ENCODE data around the gene TRPC4AP.

Gene TRPC4AP

DNA sequence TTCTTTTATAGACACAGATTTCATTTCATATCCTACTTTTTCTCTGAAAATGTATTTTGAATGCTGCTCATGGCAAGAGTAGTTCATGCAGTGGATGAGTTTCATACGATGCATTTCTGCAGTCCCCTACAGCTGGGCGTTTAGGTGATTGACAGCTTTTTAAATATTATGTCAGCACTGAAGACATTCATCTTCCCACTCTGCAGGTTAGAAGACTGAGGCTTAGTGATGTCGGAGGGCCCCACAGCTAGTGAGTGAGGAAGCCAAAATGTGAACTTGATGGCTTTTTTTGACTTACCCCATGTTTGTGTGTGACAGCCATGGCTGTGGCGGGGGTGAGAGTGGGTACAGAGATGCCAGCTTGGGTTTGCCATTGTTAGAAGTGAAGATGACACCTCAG lies 103.5 kb downstream of the TRPC4AP start:
- DNase-seq = no peak
- no peaks in the 10 kb centered on the region for H3K27me3 ChIP-seq (replicated peaks; ENCODE audit: control insufficient read depth, insufficient read depth, low read length, poor library complexity, severe bottlenecking)
- no peaks in the 10 kb centered on the region for H3K9me3 ChIP-seq (ENCODE audit: control insufficient read depth, low read length)
- no peaks in the 10 kb centered on the region for H3K4me1 ChIP-seq (ENCODE audit: control insufficient read depth, insufficient read depth, low read length, poor library complexity, severe bottlenecking)
- H3K4me3 ChIP-seq (ENCODE audit: insufficient read depth, low read depth, low read length, poor library complexity, severe bottlenecking) = no peak overlapping the region
- H3K36me3 ChIP-seq (ENCODE audit: control insufficient read depth, insufficient read depth, low read length) = peaks cover under 1% of the 10 kb centered on the region
- H3K27ac ChIP-seq (ENCODE audit: insufficient read depth, low read length, poor library complexity, severe bottlenecking) = no peak overlapping the region

- no peaks in the 10 kb centered on the region for H3K9me3 ChIP-seq (ENCODE audit: control insufficient read depth, low read length)
- H3K27me3 ChIP-seq (replicated peaks; ENCODE audit: control insufficient read depth, insufficient read depth, low read length, poor library complexity, severe bottlenecking) = no peaks in the 10 kb centered on the region
- H3K4me1 ChIP-seq (ENCODE audit: control insufficient read depth, insufficient read depth, low read length, poor library complexity, severe bottlenecking) = no peaks in the 10 kb centered on the region
- no peak overlapping the region for H3K27ac ChIP-seq (ENCODE audit: insufficient read depth, low read length, poor library complexity, severe bottlenecking)
- no peak for DNase-seq
- H3K36me3 ChIP-seq (ENCODE audit: control insufficient read depth, insufficient read depth, low read length) = no peaks in the 10 kb centered on the region
- no peak overlapping the region for H3K4me3 ChIP-seq (ENCODE audit: insufficient read depth, low read depth, low read length, poor library complexity, severe bottlenecking)
Observed at GRCh38 chr20:34988191-34988540, 104.4 kb downstream of the TRPC4AP start.

GRCh38 chr20:34987288-34988190 lies 105.1 kb downstream of the TRPC4AP start:
- H3K9me3 ChIP-seq (ENCODE audit: control insufficient read depth, low read length) = no peaks in the 10 kb centered on the region
- no peak for DNase-seq
- H3K36me3 ChIP-seq (ENCODE audit: control insufficient read depth, insufficient read depth, low read length) = no peaks in the 10 kb centered on the region
- no peaks in the 10 kb centered on the region for H3K27me3 ChIP-seq (replicated peaks; ENCODE audit: control insufficient read depth, insufficient read depth, low read length, poor library complexity, severe bottlenecking)
- H3K27ac ChIP-seq (ENCODE audit: insufficient read depth, low read length, poor library complexity, severe bottlenecking) = no peak overlapping the region
- H3K4me1 ChIP-seq (ENCODE audit: control insufficient read depth, insufficient read depth, low read length, poor library complexity, severe bottlenecking) = no peaks in the 10 kb centered on the region
- H3K4me3 ChIP-seq (ENCODE audit: insufficient read depth, low read depth, low read length, poor library complexity, severe bottlenecking) = no peak overlapping the region

DNA sequence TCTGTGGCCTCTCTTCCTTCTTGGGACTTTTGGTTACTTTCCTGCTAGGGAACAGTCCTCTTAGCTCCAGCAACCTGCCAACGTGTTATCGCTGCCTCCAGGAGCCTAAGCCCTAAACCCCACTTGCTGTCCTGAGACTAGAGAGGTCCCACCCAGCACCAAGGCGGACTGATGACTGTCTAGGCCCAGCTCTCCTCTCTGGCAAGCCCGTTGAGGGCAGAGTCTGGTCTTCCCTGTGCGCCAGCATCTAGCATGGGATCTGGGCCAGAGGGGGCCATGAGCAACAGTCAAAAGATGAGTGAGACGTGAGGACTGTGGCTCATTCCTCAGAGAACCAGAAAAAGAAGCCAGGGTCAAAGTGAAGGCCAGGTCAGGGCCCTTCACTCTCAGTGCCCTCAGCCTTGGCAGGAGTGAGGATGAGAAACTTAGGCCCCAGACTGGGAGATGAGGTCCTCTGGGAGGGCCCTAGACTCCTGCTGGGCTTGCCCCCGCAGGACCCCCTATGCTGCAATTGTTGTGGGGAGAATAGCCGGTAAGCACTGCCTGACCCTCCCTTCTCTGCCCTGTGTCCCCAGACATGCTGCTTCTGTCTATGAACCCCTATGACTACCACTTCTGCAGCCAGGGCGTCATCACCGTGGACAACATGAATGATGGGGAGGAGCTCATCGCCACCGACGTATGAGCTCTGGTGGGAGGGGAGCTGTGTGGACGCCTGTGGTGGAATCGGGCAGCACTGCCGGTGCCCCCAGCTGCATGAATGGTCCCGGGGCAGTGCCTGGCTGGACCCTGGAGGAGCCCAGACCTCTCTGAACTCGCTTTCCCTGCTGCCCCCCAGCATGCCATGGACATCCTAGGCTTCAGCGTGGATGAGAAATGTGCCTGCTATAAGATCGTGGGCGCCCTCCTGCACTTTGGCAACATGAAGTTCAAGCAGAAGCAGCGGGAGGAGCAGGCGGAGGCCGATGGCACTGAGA lies 106.0 kb downstream of the TRPC4AP start:
- H3K4me1 ChIP-seq (ENCODE audit: control insufficient read depth, insufficient read depth, low read length, poor library complexity, severe bottlenecking) = no peaks in the 10 kb centered on the region
- no peaks in the 10 kb centered on the region for H3K36me3 ChIP-seq (ENCODE audit: control insufficient read depth, insufficient read depth, low read length)
- DNase-seq = no peak
- no peaks in the 10 kb centered on the region for H3K9me3 ChIP-seq (ENCODE audit: control insufficient read depth, low read length)
- H3K27ac ChIP-seq (ENCODE audit: insufficient read depth, low read length, poor library complexity, severe bottlenecking) = no peak overlapping the region
- no peak overlapping the region for H3K4me3 ChIP-seq (ENCODE audit: insufficient read depth, low read depth, low read length, poor library complexity, severe bottlenecking)
- H3K27me3 ChIP-seq (replicated peaks; ENCODE audit: control insufficient read depth, insufficient read depth, low read length, poor library complexity, severe bottlenecking) = no peaks in the 10 kb centered on the region

DNA sequence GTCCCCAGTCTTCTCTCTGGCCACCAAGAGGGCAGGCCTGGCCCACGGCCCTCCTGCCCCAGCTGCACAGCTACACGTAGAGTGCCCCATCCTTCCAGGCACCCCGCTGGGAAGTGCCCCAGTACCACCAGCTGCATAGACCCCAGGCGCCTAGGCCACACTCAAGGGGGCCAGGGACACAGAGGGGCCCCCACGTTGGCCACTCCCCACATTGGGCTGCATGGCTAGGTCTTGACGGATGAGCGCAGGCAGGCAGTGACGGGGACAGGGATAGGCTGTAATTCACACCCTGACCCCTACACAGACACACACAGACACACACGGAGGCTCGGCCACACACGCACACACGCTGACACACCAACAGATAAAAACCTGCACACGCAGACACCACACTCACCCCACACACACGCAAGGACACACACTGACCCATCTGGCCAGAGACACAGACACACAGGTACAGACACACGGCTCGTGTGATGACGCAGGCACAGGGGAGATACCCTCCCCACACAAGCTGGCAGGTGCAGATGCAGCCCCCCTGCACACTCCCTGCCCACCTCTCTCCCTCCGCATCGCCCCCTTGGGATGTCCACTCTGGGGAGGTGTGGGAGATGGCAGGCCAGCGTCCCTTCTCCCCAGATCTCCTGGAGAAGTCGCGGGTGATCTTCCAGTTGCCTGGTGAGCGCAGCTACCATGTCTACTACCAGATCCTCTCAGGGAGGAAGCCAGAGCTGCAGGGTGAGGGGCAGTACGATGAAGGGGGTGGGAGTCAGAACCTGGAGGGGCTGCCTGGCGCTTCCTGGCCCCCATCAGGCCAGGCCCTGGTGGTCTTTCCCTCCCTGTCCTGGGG lies 106.9 kb downstream of the TRPC4AP start:
- Histone ChIP-seq H3K4me3 (ENCODE audit: insufficient read depth, low read depth, low read length, poor library complexity, severe bottlenecking) (no peak overlapping the region), H3K27me3 (replicated peaks; ENCODE audit: control insufficient read depth, insufficient read depth, low read length, poor library complexity, severe bottlenecking) (no peaks in the 10 kb centered on the region), H3K36me3 (ENCODE audit: control insufficient read depth, insufficient read depth, low read length) (no peaks in the 10 kb centered on the region), H3K4me1 (ENCODE audit: control insufficient read depth, insufficient read depth, low read length, poor library complexity, severe bottlenecking) (no peaks in the 10 kb centered on the region), H3K9me3 (ENCODE audit: control insufficient read depth, low read length) (no peaks in the 10 kb centered on the region), H3K27ac (ENCODE audit: insufficient read depth, low read length, poor library complexity, severe bottlenecking) (no peak overlapping the region)
- no peak for DNase-seq

DNA sequence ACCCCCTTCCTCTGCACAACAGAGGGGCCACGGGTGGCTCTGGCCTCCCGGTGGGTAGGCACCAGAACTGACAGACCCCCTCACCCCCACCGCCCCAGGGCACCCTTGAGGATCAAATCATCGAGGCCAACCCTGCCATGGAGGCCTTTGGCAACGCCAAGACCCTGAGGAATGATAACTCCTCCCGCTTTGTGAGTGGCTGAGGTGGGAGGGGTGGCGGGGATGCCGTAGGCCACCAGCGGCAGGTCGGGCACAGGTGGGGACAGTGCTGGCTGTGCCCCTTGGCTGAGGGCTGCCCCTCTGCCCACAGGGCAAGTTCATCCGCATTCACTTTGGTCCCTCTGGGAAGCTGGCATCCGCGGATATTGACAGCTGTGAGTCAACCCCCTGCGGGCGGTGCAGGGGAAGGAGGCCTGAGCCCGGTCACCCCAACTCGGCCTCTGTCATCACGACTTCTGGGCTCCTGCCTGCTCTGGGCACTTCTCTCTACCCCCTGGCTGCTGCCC lies 107.8 kb downstream of the TRPC4AP start:
- Histone ChIP-seq H3K27ac (ENCODE audit: insufficient read depth, low read length, poor library complexity, severe bottlenecking) (no peak overlapping the region), H3K4me1 (ENCODE audit: control insufficient read depth, insufficient read depth, low read length, poor library complexity, severe bottlenecking) (no peaks in the 10 kb centered on the region), H3K36me3 (ENCODE audit: control insufficient read depth, insufficient read depth, low read length) (no peaks in the 10 kb centered on the region), H3K9me3 (ENCODE audit: control insufficient read depth, low read length) (no peaks in the 10 kb centered on the region), H3K27me3 (replicated peaks; ENCODE audit: control insufficient read depth, insufficient read depth, low read length, poor library complexity, severe bottlenecking) (no peaks in the 10 kb centered on the region), H3K4me3 (ENCODE audit: insufficient read depth, low read depth, low read length, poor library complexity, severe bottlenecking) (no peak overlapping the region)
- no peak for DNase-seq

- H3K27ac ChIP-seq (ENCODE audit: insufficient read depth, low read length, poor library complexity, severe bottlenecking) = no peak overlapping the region
- H3K4me1 ChIP-seq (ENCODE audit: control insufficient read depth, insufficient read depth, low read length, poor library complexity, severe bottlenecking) = no peaks in the 10 kb centered on the region
- no peaks in the 10 kb centered on the region for H3K27me3 ChIP-seq (replicated peaks; ENCODE audit: control insufficient read depth, insufficient read depth, low read length, poor library complexity, severe bottlenecking)
- no peak for DNase-seq
- no peak overlapping the region for H3K4me3 ChIP-seq (ENCODE audit: insufficient read depth, low read depth, low read length, poor library complexity, severe bottlenecking)
- no peaks in the 10 kb centered on the region for H3K9me3 ChIP-seq (ENCODE audit: control insufficient read depth, low read length)
- H3K36me3 ChIP-seq (ENCODE audit: control insufficient read depth, insufficient read depth, low read length) = no peaks in the 10 kb centered on the region
Observed at GRCh38 chr20:34983995-34984735, 108.4 kb downstream of the TRPC4AP start.

- no peak overlapping the region for H3K4me3 ChIP-seq (ENCODE audit: insufficient read depth, low read depth, low read length, poor library complexity, severe bottlenecking)
- H3K27ac ChIP-seq (ENCODE audit: insufficient read depth, low read length, poor library complexity, severe bottlenecking) = no peak overlapping the region
- DNase-seq = no peak
- no peaks in the 10 kb centered on the region for H3K27me3 ChIP-seq (replicated peaks; ENCODE audit: control insufficient read depth, insufficient read depth, low read length, poor library complexity, severe bottlenecking)
- no peaks in the 10 kb centered on the region for H3K9me3 ChIP-seq (ENCODE audit: control insufficient read depth, low read length)
- H3K4me1 ChIP-seq (ENCODE audit: control insufficient read depth, insufficient read depth, low read length, poor library complexity, severe bottlenecking) = no peaks in the 10 kb centered on the region
- H3K36me3 ChIP-seq (ENCODE audit: control insufficient read depth, insufficient read depth, low read length) = no peaks in the 10 kb centered on the region
Observed at GRCh38 chr20:34983089-34983820, 109.4 kb downstream of the TRPC4AP start.
